ENCODE measurements around the gene RDH12.
"Not testable (repeated sequence)": the region's sequence is repeated elsewhere in the genome, so short reads cannot be mapped to it uniquely, and the experiment has no call there.

Gene RDH12

GRCh38 chr14:67709346-67709745 lies 7.7 kb downstream of the RDH12 start:
- not testable (repeated sequence) for DNase-seq

GRCh38 chr14:67709796-67710195 lies 8.1 kb downstream of the RDH12 start:
- DNase-seq = not testable (repeated sequence)

- DNase-seq = no peak
Measured at GRCh38 chr14:67710209-67710608, 8.5 kb downstream of the RDH12 start.

- DNase-seq = no peak
Measured at GRCh38 chr14:67717048-67717447, 15.4 kb downstream of the RDH12 start.

GRCh38 chr14:67718265-67718664 lies 16.6 kb downstream of the RDH12 start:
- no peak for DNase-seq

GRCh38 chr14:67719385-67719784 lies 17.7 kb downstream of the RDH12 start:
- DNase-seq = not testable (repeated sequence)

- no peak for DNase-seq
Measured at GRCh38 chr14:67719866-67720265, 18.2 kb downstream of the RDH12 start.

- no peak for DNase-seq
Measured at GRCh38 chr14:67721875-67722274, 20.2 kb downstream of the RDH12 start.

GRCh38 chr14:67722293-67722692 lies 20.6 kb downstream of the RDH12 start:
- DNase-seq = peak; percentile 44

GRCh38 chr14:67725171-67725570 lies 23.5 kb downstream of the RDH12 start:
- DNase-seq = no peak

GRCh38 chr14:67727361-67727760 lies 25.7 kb downstream of the RDH12 start:
- no peak for DNase-seq

GRCh38 chr14:67728258-67728657 lies 26.6 kb downstream of the RDH12 start:
- no peak for DNase-seq

GRCh38 chr14:67729072-67729885 lies 27.6 kb downstream of the RDH12 start:
- peak; percentile 10 for DNase-seq

GRCh38 chr14:67733616-67734015 lies 31.9 kb downstream of the RDH12 start:
- no peak for DNase-seq

- DNase-seq = no peak
Measured at GRCh38 chr14:67734675-67735074, 33.0 kb downstream of the RDH12 start.

GRCh38 chr14:67735336-67736147 lies 33.9 kb downstream of the RDH12 start:
- no peak for DNase-seq

- no peak for DNase-seq
Measured at GRCh38 chr14:67736771-67737170, 35.1 kb downstream of the RDH12 start.

- no peak for DNase-seq
Measured at GRCh38 chr14:67738740-67739504, 37.2 kb downstream of the RDH12 start.

- no peak for DNase-seq
Measured at GRCh38 chr14:67744046-67744445, 42.4 kb downstream of the RDH12 start.

- no peak for DNase-seq
Measured at GRCh38 chr14:67746927-67747326, 45.2 kb downstream of the RDH12 start.

GRCh38 chr14:67748312-67748711 lies 46.6 kb downstream of the RDH12 start:
- no peak for DNase-seq

- DNase-seq = no peak
Measured at GRCh38 chr14:67749341-67750084, 47.8 kb downstream of the RDH12 start.

- DNase-seq = no peak
Measured at GRCh38 chr14:67756496-67756895, 54.8 kb downstream of the RDH12 start.

Measured in NCI-H146 (cell line).